ENCODE results near the gene ST7.

ST7 gene

GRCh38 chr7:117157241-117158209, 204.2 kb downstream of the ST7 start:
- DNase-seq (ENCODE audit: low read depth in 2 of 2) = no peak

- no peak for DNase-seq (ENCODE audit: low read depth in 2 of 2)
Observed at GRCh38 chr7:117158941-117159697, 205.8 kb downstream of the ST7 start.

DNA sequence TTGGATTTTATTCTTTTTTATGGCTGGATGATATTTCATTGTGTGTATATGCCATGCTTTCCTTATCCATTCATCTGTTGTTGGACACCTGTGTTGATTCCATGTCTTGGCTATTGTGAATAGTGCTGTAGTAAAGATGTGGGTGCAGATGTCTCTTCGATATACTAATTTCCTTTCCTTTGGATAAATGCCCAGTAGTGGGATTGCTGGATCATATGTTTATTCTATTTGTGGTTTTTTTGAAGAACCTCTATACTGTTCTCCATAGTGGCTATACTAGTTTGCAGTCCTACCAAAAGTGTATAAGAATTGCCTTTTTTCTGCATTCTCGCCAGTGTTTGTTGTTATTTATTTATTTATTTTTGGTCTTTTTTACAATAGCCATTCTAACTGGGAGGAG, 209.8 kb downstream of the ST7 start:
- DNase-seq (ENCODE audit: low read depth in 2 of 2) = no peak

- no peak for DNase-seq (ENCODE audit: low read depth in 2 of 2)
Observed at GRCh38 chr7:117164620-117165019, 211.3 kb downstream of the ST7 start.

DNA sequence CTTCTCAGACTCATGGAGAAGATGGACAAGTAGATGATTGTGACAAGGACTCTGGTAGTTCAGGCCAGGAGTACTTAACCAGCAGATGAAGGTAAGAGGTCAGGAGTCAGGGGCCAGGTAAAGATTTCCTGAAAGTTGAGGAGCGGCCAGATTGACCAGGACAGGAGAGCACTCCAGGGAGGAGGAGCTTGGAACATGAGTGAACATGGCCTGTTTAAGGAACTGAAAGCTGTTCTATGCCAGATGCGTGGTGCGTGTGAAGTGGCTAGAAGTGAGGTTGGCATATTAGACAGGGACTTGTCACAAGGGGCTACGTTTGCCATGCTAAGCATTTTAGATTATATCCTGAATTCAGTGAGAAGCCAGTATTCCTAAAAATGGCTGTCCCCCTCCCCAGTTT, 212.4 kb downstream of the ST7 start:
- DNase-seq (ENCODE audit: low read depth in 2 of 2) = no peak

DNA sequence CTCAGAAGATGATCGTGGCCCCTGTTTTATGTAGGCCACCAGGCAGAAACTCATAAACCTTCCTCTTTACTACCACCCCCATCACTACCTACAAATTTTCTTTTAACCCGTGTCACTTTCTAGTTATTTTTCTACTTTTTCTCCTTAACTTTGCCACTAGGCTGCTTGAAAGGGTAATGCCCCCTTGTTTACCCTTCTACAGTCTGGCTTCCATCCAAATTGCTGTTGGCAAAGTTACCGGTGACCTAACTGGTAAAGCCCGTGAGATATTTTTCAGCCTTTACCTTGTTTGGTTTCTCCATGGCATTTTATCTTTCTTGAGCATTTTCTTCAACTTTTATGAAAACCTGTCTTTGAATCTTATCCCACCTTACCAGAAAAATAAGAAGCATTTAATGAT, 216.6 kb downstream of the ST7 start:
- DNase-seq (ENCODE audit: low read depth in 2 of 2) = no peak

GRCh38 chr7:117171106-117171505, 217.8 kb downstream of the ST7 start:
- no peak for DNase-seq (ENCODE audit: low read depth in 2 of 2)

GRCh38 chr7:117172283-117172682, 219.0 kb downstream of the ST7 start:
- no peak for DNase-seq (ENCODE audit: low read depth in 2 of 2)

GRCh38 chr7:117173035-117173770, 219.9 kb downstream of the ST7 start:
- no peak for DNase-seq (ENCODE audit: low read depth in 2 of 2)

DNA sequence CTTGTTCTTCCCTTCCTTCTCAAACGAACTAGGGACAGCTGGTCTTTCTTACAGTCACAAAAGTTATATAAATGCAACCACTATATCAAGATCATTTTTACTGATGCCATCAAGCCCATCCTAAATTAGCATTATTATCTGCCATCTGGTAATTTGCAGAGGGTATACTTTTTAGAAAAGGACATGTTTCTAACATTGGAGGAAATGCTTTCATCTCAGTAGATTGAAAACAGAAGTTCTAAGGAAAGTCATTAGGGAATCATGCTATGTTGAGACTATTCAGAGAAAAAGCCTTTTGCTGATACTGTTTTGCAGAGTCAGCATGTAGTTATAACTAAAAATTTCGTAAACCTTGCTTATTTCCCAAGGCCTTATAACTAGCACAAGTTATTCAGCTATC, 222.9 kb downstream of the ST7 start:
- DNase-seq (ENCODE audit: low read depth in 2 of 2) = no peak

DNA sequence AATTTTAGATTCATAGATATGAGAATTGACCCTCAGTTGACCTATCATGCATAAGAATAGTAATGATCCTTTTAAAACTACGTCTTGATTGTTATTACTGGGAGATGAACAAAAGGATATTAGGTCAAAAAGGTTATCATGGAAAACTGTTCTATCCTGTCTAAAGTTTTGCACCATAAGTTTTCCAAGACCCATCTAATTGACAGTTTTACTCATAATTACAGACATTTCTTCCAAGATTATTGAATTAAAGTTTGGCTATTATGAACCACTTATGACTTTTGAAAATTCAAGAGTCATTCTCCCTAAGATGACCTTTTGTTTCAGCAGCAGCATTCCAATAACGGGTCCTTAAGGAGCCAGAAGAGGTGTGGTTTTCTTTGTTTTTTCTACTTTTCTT, 225.3 kb downstream of the ST7 start:
- DNase-seq (ENCODE audit: low read depth in 2 of 2) = no peak

GRCh38 chr7:117179701-117180100, 226.4 kb downstream of the ST7 start:
- no peak for DNase-seq (ENCODE audit: low read depth in 2 of 2)

GRCh38 chr7:117183729-117184128, 230.4 kb downstream of the ST7 start:
- DNase-seq (ENCODE audit: low read depth in 2 of 2) = no peak

GRCh38 chr7:117184367-117184766, 231.1 kb downstream of the ST7 start:
- no peak for DNase-seq (ENCODE audit: low read depth in 2 of 2)

DNA sequence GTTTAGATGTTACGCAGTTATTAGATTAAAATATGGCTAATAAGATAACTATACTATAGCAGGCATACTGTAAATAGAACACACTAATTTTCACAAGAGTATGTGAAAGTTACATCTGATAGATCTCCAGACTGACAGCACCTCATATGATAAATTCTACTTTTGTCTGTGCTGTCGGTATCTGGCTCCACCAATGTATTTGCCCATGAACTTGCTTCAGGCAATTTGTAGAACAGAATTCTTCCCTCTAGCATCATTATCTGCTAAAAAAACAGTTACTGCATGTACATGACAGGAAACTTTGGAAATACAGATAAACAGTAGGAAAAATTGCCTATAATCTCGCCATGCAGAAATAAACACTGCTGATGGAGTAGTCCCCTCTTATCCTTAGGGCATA, 231.8 kb downstream of the ST7 start:
- DNase-seq (ENCODE audit: low read depth in 2 of 2) = no peak

DNA sequence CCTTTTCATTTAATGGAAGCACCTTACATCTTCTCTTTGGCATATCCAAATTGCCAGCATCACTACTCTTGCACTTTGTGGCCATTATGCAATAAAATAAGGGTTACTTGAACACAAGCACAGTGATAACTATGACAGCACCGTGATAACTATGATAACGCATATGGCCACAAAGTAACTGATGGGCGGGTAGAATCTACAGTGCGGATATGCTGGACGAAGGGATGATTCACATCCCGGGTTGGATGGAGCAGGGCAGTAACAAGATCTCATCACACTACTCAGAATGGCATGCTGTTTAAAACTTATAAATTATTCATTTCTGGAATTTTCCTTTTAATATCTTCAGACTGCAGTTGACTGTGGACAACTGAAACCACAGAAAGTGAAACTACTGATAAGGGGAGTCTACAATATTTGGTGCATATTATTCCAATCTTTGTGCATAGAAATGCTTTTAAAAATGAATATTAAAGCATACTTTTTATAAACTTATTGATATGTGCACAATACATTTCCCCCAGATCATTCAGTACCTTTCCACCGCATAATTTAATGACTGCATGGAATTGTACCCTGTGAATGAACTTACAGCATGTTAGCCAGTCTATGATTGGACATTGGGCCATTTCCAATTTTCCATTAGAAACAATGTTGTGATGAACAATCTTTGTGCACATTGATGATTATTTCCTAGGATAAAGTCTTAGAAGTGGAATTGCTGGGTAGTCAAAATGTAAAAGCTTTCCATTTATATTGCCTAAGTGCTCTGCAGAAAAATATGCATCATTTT, 233.1 kb downstream of the ST7 start:
- DNase-seq (ENCODE audit: low read depth in 2 of 2) = no peak

GRCh38 chr7:117188376-117188775, 235.1 kb downstream of the ST7 start:
- no peak for DNase-seq (ENCODE audit: low read depth in 2 of 2)

DNA sequence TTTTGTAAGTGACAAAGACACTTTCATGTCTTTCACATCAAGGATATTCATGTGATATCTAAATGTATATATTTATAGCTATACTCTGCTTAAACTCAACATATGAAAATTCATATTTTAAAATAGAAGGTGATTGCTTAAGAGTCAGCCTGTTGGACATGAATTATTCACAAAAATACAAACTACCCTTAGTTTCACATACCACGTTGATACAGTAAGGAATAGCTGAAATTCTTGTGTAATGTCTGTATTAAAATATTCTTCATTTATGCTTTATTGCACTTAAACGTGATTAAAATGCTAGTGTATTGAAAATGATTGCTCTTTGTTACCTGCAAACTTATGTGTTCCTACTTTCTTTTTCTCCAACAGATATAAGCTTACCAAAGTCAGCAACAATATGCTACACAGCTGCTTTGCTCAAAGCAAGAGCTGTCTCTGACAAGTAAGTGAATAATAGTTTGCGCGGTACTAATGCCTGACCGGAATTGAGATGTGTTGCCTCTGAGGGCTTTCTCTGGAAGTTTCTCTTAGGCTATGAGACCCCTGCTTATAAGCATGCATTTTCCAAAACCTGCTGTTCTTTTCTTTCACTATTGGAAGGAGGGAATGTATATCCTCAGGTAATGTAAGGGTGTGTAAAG, 235.8 kb downstream of the ST7 start:
- no peak for DNase-seq (ENCODE audit: low read depth in 2 of 2)

GRCh38 chr7:117190104-117190503, 236.8 kb downstream of the ST7 start:
- DNase-seq (ENCODE audit: low read depth in 2 of 2) = no peak

- DNase-seq (ENCODE audit: low read depth in 2 of 2) = no peak
Observed at GRCh38 chr7:117190746-117191435, 237.6 kb downstream of the ST7 start.
